GM19351 (cell line): ENCODE results near the gene TTC7B.

Source experiments
- ATAC-seq: cut with Tn5 transposase; IDR thresholded peaks from one replicate; pipeline ENCODE4 v1.9.1; 2021; ENCODE audit warnings: mild to moderate bottlenecking, moderate library complexity; ENCODE audit not compliant: unreplicated experiment

TTC7B gene

GRCh38 chr14:90678846-90679362 lies 137.3 kb downstream of the TTC7B start:
- ATAC-seq, result no peak

- no peak for ATAC-seq
Measured at GRCh38 chr14:90678420-90678819, 137.8 kb downstream of the TTC7B start.

- ATAC-seq, result no peak
Measured at GRCh38 chr14:90677484-90678050, 138.7 kb downstream of the TTC7B start.

GRCh38 chr14:90676912-90677311 lies 139.3 kb downstream of the TTC7B start:
- no peak for ATAC-seq

GRCh38 chr14:90676356-90676755 lies 139.9 kb downstream of the TTC7B start:
- ATAC-seq, result no peak

GRCh38 chr14:90675399-90675798 lies 140.8 kb downstream of the TTC7B start:
- ATAC-seq, result no peak

GRCh38 chr14:90674716-90675115 lies 141.5 kb downstream of the TTC7B start:
- ATAC-seq, result no peak

- ATAC-seq, result no peak
Measured at GRCh38 chr14:90674043-90674670, 142.1 kb downstream of the TTC7B start.

GRCh38 chr14:90671382-90672234 lies 144.6 kb downstream of the TTC7B start:
- peak; percentile 67 for ATAC-seq

GRCh38 chr14:90669731-90670130 lies 146.5 kb downstream of the TTC7B start:
- no peak for ATAC-seq

- ATAC-seq, result no peak
Measured at GRCh38 chr14:90666571-90666970, 149.7 kb downstream of the TTC7B start.

GRCh38 chr14:90665321-90666000 lies 150.8 kb downstream of the TTC7B start:
- no peak for ATAC-seq

GRCh38 chr14:90664911-90665310 lies 151.3 kb downstream of the TTC7B start:
- no peak for ATAC-seq

GRCh38 chr14:90663680-90664079 lies 152.6 kb downstream of the TTC7B start:
- ATAC-seq, result no peak

- ATAC-seq, result no peak
Measured at GRCh38 chr14:90663140-90663539, 153.1 kb downstream of the TTC7B start.

GRCh38 chr14:90661866-90662265 lies 154.4 kb downstream of the TTC7B start:
- ATAC-seq, result no peak

GRCh38 chr14:90660865-90661570 lies 155.2 kb downstream of the TTC7B start:
- ATAC-seq, result no peak

- ATAC-seq, result no peak
Measured at GRCh38 chr14:90659156-90659555, 157.1 kb downstream of the TTC7B start.

- peak; percentile 61 for ATAC-seq
Measured at GRCh38 chr14:90658541-90658967, 157.7 kb downstream of the TTC7B start.

GRCh38 chr14:90656973-90657372 lies 159.3 kb downstream of the TTC7B start:
- no peak for ATAC-seq

- ATAC-seq, result no peak
Measured at GRCh38 chr14:90655829-90656228, 160.4 kb downstream of the TTC7B start.
